HL-60 (cell line): ENCODE results near the gene TRAPPC3L.

Experiments used
- DNase-seq, 2 experiments: peaks; one replicate each; pipeline ENCODE4 v3.0.0-alpha.2; 2010 to 2020; ENCODE audit warnings: low read depth in 1 of 2, low spot score in 1 of 2
- H3K27ac ChIP-seq: fragments of 250-450 bp; sonication (Bioruptor Pico); replicated peaks from 2 replicates; pipeline ENCODE4 v1.5.1; 2020; ENCODE audit warnings: mild to moderate bottlenecking, moderate library complexity
- H3K27me3 ChIP-seq: fragments of 250-450 bp; sonication (Bioruptor Pico); 2 replicates; pipeline ENCODE4 v1.5.1; 2021; ENCODE audit warnings: mild to moderate bottlenecking, moderate library complexity; ENCODE audit not compliant: insufficient read depth, poor library complexity, severe bottlenecking
- H3K4me3 ChIP-seq: replicated peaks from 2 replicates; pipeline ENCODE4 v1.5.1; 2011; ENCODE audit warnings: mild to moderate bottlenecking, control low read depth, low read length; ENCODE audit not compliant: insufficient read depth
- CTCF ChIP-seq: IDR thresholded peaks from one replicate; pipeline ENCODE4 v1.5.1; 2011; ENCODE audit warnings: low read length, control low read depth, inconsistent platforms; ENCODE audit not compliant: insufficient read depth
- GABPA ChIP-seq: IDR thresholded peaks from 2 replicates; pipeline ENCODE4 v1.6.1; 2012; ENCODE audit warnings: low read depth
- POLR2AphosphoS5 ChIP-seq: IDR thresholded peaks from 2 replicates; pipeline ENCODE4 v1.6.1; 2012; ENCODE audit warnings: low read depth
- SPI1 ChIP-seq: IDR thresholded peaks from 2 replicates; pipeline ENCODE4 v1.6.1; 2012; ENCODE audit warnings: low read depth, mild to moderate bottlenecking, borderline replicate concordance
- TF ChIP-seq, protein P1 (sequence below): IDR thresholded peaks from 2 replicates; pipeline ENCODE4 v1.6.1; 2012; ENCODE audit warnings: low read depth; ENCODE audit not compliant: insufficient replicate concordance

TRAPPC3L gene

DNA sequence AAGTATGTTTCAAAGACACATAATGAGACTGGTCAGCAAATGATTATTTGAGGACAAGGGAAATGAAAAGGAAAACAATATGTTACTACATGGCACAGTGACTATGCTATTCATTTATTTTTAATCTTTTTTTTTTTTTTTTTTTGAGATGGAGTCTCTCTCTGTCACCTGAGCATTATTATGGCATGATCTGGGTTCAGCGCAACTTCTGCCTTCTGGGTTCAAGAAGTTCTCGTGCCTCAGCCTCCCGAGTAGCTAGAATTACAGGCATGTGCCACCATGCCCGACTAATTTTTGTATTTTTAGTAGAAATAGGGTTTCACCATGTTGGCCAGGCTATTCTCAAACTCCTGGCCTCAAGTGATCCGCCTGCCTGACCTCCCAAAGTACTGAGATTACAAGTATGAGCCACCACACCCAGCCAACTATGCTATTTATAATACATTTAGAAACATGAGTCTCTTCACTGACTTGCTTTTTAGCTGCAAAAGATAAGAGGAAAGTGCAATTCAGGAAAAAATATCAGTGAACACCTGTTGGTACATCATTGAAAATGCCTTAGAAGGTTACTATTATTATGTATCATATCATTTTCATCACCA, 11.4 kb upstream of the TRAPPC3L start:
- no peak overlapping the region for H3K27ac ChIP-seq
- H3K27me3 ChIP-seq = no peaks in the 10 kb centered on the region
- no peak overlapping the region for H3K4me3 ChIP-seq
- TF ChIP-seq SPI1 = no peak
- TF ChIP-seq POLR2AphosphoS5 = no peak
- TF ChIP-seq, protein P1, sequence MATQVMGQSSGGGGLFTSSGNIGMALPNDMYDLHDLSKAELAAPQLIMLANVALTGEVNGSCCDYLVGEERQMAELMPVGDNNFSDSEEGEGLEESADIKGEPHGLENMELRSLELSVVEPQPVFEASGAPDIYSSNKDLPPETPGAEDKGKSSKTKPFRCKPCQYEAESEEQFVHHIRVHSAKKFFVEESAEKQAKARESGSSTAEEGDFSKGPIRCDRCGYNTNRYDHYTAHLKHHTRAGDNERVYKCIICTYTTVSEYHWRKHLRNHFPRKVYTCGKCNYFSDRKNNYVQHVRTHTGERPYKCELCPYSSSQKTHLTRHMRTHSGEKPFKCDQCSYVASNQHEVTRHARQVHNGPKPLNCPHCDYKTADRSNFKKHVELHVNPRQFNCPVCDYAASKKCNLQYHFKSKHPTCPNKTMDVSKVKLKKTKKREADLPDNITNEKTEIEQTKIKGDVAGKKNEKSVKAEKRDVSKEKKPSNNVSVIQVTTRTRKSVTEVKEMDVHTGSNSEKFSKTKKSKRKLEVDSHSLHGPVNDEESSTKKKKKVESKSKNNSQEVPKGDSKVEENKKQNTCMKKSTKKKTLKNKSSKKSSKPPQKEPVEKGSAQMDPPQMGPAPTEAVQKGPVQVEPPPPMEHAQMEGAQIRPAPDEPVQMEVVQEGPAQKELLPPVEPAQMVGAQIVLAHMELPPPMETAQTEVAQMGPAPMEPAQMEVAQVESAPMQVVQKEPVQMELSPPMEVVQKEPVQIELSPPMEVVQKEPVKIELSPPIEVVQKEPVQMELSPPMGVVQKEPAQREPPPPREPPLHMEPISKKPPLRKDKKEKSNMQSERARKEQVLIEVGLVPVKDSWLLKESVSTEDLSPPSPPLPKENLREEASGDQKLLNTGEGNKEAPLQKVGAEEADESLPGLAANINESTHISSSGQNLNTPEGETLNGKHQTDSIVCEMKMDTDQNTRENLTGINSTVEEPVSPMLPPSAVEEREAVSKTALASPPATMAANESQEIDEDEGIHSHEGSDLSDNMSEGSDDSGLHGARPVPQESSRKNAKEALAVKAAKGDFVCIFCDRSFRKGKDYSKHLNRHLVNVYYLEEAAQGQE = no peak
- no peak for TF ChIP-seq GABPA
- no peak for TF ChIP-seq CTCF
- no peak for DNase-seq

DNA sequence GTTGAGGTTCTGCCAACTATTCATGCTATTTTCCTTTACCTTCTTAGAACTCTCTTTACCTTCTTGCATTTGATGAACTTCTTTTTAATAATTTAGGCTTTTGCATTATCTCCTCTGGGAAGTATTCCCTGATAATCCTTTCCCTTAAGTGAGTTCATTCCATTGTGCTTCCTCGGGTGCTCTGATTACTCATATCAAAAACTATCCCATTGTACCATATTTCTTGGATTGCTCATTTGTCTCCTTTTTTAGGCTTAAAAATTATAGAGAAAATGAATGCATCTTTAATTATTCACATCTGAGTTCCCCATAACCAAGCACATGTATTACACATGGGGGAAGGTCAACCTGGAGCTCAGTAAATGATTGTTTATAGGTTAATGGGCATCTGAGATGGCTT, 10.6 kb upstream of the TRAPPC3L start:
- Histone ChIP-seq H3K4me3 (no peak overlapping the region), H3K27ac (no peak overlapping the region), H3K27me3 (no peaks in the 10 kb centered on the region)
- DNase-seq = no peak
- TF ChIP-seq GABPA (no peak), POLR2AphosphoS5 (no peak), SPI1 (no peak), CTCF (no peak)
- TF ChIP-seq, protein P1 = no peak

DNA sequence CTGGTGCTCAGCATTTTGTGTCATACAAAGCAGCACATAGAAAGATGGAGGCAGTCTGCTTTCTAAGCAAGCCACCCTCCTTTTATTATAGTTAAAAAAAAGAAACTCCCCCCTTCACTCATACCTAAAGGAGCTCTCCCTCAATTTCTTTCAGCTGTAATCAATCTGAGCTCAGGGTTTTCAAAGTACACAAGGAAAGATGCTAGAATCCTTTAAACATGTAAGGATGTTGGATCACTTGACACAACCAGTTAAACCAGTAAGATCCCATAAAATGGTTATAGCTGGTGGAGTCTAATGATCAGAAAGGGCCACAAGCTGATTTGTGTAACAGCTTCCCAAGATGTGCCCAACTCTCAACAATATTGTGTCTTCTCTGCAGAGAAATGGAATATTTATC, 8.0 kb upstream of the TRAPPC3L start, which contains the start of gene CALHM4:
Gene CALHM4 (plus strand): TSS at position 301 of the 400 bp plus-strand sequence. CDS start 43 bp downstream, at position 344.
- no peak within 1 kb of the TSS for H3K27ac ChIP-seq
- DNase-seq = no peak
- H3K27me3 ChIP-seq = no peaks in the 10 kb centered on the region
- H3K4me3 ChIP-seq = no peak within 1 kb of the TSS
- no peak for TF ChIP-seq GABPA

- no peak for DNase-seq
- H3K27ac ChIP-seq = no peak overlapping the region
- H3K4me3 ChIP-seq = no peak overlapping the region
- TF ChIP-seq CTCF (no peak), POLR2AphosphoS5 (no peak)
- H3K27me3 ChIP-seq = no peaks in the 10 kb centered on the region
These were observed 5.3 kb upstream of the TRAPPC3L start for GRCh38 chr6:116550796-116551195.
